LNCAP (cell line): Measurements from ENCODE around the gene RPS15.

Experiments used
- CTCF ChIP-seq: fragments of 450-650 bp; IDR thresholded peaks from 2 replicates; pipeline ENCODE4 v1.5.1; 2017; ENCODE audit warnings: mild to moderate bottlenecking

RPS15 gene

DNA sequence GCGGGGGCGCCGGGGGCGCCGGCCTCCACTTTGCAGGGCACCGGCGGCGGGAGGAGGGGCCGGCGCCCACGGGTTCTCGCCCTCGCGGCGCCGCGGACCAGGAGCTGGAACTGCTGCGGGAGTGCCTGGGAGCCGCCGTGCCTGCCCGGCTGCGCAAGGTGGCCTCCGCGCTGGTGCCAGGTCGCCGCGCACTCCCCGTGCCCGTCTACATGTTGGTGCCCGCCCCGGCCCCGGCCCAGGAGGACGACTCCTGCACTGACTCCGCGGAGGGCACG, 29.0 kb downstream of the RPS15 start:
- TF ChIP-seq CTCF, result no peak

- TF ChIP-seq CTCF, result no peak
These were observed 29.5 kb downstream of the RPS15 start for GRCh38 chr19:1467490-1468273.

DNA sequence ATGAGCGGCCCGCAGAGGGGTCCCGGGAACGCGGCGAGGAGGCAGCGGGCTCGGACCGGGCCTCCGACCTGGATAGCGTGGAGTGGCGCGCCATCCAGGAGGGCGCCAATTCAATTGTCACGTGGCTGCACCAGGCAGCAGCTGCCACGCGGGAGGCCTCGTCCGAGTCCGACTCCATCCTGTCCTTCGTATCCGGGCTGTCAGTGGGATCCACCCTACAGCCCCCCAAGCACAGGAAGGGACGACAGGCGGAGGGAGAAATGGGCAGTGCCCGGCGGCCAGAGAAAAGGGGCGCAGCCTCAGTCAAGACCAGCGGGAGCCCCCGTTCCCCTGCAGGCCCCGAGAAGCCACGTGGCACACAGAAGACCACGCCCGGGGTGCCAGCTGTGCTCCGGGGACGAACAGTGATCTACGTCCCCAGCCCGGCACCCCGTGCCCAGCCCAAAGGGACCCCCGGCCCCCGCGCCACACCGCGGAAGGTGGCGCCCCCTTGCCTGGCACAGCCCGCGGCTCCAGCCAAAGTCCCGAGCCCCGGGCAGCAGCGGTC, 30.2 kb downstream of the RPS15 start:
- TF ChIP-seq CTCF, result no peak

DNA sequence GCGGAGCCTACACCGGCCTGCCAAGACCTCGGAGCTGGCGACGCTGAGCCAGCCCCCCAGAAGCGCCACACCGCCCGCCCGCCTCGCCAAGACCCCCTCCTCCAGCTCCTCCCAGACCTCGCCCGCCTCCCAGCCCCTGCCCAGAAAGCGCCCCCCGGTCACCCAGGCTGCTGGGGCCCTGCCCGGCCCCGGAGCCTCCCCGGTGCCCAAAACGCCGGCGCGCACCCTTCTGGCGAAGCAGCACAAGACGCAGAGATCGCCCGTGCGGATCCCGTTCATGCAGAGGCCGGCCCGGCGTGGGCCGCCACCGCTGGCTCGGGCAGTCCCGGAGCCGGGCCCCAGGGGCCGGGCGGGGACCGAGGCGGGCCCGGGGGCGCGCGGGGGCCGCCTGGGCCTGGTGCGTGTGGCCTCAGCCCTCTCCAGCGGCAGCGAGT, 30.6 kb downstream of the RPS15 start:
- TF ChIP-seq CTCF, result no peak

GRCh38 chr19:1469255-1470054, 31.3 kb downstream of the RPS15 start:
- no peak for TF ChIP-seq CTCF

DNA sequence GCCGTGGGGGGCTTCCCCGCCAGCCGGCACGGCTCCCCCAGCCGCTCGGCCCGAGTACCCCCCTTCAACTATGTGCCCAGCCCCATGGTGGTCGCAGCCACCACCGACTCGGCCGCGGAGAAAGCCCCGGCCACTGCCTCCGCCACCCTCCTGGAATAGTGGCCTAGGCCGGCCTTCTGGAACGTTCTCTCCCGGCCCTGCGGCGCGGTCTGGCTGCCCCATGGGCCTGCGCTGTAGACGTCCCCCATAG, 31.8 kb downstream of the RPS15 start:
- TF ChIP-seq CTCF, result no peak

GRCh38 chr19:1470305-1471009, 32.3 kb downstream of the RPS15 start:
- no peak for TF ChIP-seq CTCF
